GM18499 (cell line): Measurements from ENCODE around the gene SPACA4.
"Not testable (repeated sequence)": the region's sequence is repeated elsewhere in the genome, so short reads cannot be mapped to it uniquely, and the experiment has no call there.

Source experiments
- ATAC-seq: cut with Tn5 transposase; IDR thresholded peaks from one replicate; pipeline ENCODE4 v1.9.1; 2021; ENCODE audit warnings: moderate number of reproducible peaks; ENCODE audit not compliant: insufficient read depth, unreplicated experiment

Gene SPACA4, protein sequence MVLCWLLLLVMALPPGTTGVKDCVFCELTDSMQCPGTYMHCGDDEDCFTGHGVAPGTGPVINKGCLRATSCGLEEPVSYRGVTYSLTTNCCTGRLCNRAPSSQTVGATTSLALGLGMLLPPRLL

DNA sequence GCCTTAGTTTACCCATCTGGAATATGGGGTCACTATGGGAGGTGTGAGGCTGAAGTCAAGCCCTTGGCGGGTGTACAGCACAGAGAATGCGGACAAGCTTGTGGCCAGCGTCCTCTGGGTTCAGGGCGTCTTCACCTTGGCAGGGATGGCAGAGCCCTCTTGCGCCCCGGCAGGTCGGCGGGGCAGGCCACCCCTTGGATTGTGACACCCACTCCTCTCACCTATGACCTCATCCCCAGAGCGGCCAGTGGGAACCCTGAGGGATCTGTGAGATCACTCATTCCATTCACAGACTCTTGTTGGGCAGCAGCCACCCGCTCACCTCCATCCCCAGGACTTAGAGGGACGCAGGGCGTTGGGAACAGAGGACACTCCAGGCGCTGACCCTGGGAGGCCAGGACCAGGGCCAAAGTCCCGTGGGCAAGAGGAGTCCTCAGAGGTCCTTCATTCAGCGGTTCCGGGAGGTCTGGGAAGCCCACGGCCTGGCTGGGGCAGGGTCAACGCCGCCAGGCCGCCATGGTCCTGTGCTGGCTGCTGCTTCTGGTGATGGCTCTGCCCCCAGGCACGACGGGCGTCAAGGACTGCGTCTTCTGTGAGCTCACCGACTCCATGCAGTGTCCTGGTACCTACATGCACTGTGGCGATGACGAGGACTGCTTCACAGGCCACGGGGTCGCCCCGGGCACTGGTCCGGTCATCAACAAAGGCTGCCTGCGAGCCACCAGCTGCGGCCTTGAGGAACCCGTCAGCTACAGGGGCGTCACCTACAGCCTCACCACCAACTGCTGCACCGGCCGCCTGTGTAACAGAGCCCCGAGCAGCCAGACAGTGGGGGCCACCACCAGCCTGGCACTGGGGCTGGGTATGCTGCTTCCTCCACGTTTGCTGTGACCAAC is at the start of gene SPACA4:
Gene SPACA4, plus strand, starts transcription at position 280 of the 896 bp plus-strand sequence. Its CDS starts 237 bp downstream, at position 517.
- no peak for ATAC-seq

DNA sequence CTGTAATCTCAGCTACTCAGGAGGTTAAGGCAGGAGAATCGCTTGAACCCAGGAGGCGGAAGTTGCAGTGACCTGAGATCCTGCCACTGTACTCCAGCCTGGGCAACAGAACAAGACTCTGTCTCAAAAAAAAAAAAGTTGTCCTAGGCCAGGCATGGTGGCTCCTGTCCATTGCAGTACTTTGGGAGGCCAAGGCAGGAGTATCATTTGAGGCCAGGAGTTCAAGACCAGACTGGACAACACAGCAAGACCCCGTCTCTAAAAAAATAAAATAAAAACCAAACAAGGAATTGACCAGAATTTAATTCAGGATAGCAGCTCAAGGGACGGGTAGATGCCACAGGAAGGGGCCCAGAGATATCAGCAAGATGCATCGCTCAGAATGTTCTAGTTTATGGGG is 49.7 kb upstream of the SPACA4 start:
- no peak for ATAC-seq

DNA sequence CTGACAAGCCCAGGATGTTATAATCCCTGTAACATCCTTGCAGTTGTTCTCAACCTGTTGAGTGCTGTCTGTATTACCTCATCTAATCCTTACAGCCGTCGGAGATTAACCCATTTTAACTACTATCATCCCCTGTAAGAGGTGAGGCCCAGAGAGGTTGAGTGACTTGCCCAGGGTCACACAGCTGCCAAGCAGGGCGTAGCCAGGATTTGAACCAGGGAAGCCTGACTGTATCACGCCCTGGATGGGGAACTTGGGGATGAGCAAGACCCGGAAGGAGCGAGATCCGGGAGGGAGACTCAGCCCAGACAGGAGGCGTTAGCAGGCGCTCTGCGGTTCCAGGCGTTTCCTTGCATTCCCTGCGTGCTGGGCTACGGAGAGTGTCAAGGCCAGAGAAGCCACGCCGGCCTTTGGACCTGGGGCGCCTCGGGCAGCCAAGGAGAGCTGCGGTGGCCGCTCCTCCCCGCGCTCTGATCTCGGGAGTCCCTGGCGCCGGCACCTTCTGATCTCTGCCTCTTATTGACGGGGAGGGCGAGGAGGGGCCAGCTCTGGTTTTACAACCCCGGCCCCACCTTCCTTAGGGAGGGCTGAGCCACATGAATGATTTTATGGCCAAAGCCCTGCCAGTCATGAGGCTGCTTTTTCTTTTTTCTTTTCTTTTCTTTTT is 48.4 kb upstream of the SPACA4 start:
- no peak for ATAC-seq

DNA sequence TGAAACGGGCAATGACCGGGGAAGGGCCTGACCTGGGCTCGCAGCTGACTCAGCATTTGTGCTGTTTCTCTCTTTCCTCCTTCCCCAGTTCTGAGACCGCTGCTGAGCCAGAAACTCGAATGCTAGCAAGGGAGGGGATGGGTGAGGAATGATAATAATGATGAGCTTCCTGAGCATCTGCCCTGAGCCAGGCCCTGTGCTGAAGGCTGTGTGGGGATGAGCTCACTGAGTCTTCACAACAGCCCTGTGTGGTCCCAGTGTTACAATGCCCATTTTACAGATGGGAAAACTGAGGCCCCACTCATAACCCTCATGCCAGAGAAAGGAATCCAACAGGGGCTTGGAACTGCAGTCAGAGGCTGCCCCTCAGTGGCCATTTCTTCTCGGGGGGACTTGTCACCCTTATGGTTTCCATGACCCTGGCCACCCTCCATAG is 46.4 kb upstream of the SPACA4 start:
- no peak for ATAC-seq

DNA sequence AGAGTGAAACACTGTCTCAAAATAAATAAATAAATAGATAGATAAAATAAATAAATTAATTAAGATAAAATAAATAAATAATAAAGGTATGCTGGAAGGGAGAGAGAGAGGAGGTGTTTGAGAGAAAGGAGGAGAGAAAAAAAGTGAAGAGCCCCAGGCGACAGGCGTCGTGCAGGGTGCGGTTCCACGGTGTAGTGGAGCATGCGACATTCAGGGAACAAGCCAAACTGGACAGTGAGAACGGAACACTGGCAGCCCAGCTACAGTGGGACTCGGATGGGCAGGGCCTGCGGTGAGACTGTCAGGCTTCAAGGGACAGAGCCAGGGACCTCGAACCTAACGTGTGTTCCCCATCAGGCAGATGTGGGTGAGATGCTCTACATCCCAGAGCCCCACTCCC is 45.1 kb upstream of the SPACA4 start:
- no peak for ATAC-seq

DNA sequence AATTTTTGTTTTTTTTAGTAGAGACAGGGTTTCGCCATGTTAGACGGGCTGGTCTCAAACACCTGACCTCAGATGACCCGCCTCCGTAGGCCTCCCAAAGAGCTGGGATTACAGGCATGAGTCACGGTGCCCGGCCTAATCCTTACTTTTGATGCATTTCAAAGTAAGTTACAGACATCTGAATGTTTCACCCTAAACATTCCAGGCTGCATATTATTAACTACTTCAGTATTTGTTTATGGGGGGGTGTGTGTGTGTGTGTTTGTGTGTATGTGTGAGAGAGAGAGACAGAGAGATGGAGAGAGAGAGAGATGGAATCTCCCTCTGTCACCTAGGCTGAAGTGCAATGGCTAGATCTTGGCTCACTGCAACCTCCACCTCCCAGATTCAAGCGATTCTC is 41.5 kb upstream of the SPACA4 start:
- no peak for ATAC-seq

DNA sequence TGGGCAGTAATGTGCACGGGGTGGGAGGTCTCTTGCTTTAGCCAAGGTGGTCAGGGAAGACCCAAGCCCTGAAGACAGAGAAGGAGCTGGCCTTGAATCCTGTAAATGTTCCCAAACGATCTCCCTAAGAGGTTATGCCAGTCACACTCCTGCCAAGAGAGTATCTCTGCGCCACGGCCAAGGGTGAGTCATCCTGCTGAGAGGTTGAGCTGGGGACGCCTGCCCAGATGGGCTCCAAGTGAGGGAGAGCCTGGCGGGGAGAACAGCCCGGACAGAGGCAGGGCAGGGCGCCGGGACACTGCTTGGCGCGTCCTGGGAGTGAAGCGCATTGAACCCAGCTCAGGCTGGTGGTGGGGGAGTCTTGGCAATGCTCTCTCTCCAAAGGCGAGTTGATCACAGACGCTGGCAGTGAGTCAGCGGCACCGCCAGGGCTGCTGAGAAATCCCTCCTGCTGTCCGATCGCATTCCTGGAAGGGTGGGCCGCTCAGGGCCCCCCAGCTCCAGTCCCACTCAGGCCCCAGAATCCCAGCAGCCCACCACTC is 38.1 kb upstream of the SPACA4 start:
- ATAC-seq: no peak

DNA sequence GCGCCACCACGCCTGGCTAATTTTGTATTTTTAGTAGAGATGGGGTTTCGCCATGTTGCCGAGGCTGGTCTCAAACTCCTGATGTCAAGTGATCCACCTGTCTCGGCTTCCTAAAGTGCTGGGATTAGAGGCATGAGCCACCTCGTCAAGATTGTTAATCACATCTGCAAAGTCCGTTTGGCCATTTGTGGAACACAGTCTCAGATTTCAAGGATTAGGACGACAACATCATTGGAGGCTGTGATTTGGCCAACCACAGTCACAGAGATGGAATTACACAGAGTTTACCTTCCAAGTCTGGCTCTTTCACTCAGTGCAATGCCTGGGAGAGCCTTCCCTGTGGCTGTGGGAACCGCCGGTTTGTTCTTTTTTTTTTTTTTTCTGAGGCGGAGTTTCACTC is 36.7 kb upstream of the SPACA4 start:
- no peak for ATAC-seq

DNA sequence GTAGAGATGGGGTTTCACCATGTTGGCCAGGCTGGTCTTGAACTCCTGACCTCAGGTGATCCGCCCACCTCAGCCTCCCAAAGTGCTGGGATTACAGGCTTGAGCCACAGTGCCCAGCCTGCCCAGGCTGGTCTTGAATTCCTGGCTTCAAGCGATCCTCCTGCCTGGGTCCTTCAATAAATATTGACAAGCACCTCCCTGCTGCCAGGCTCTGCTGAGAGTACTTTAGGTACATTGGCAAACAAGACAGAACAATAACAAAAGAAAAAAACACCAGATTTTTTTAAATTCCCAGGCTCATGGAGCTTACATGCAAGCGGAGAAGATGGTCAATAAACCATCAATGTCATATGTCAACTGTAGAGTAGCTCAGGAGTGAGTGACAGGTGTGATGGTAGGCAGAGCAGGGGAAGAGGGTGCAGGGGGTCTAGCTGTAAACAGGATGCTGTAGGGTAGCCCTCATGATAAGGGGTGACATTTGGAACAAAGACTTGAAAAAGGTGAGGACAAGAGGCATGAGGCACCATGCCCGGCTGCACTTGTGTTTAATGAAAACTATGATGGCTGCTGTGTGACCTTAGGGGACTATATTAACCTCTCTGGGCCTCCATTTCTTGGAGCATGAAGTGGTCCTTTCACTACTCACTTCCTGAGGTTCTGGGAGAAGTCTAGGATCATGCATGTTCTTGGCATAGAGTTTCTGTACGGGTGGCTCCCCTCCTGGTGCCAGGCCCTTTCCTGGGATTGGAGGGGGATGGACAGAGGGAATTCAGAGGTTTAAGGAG is 35.0 kb upstream of the SPACA4 start:
- ATAC-seq: no peak

DNA sequence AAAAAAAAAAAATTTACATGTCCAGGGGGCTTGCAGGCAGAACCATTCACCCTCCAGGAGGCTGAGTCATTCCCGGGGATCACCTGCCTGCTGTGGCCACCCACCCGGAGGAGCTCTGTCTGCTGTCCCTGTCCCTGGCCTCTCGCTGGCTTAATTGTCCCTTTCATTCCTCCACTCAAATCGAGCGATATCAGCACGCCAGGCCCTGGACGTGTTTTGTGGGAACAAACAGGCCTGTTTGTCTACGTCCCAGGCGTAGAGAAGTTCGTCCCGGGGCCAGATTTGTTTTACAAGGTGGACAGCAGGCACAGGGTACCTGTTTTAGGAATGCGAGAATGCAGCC is 33.4 kb upstream of the SPACA4 start:
- no peak for ATAC-seq

DNA sequence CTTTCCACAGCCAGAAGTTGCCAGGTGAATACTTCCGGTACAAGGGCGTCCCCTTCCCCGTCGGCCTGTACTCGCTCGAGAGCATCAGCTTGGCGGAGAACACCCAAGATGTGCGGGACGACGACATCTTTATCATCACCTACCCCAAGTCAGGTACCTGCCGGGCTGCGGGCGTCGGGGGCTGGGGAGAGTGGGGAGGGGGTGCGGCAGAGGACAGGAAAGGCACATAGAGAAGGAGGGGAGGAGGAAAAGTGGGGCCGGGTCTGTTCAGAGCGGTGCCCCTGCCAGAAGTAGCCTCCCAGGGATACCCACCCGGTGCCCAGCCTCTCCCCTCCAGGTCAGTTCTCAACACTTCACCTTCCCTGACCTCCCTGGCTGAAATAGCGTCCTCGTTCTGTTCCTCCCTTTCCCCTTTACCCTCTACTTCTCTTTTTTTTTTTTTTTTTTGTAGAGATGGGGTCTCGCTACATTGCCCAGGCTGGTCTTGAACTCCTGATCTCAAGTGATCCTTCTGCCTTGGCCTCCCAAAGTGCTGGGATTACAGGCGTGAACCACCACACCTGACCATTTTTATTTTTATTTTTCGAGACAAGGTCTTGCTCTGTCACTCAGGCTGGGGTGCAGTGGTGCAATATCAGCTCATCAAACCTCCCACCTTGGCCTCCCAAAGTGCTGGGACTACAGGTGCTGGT is 30.5 kb upstream of the SPACA4 start:
- no peak for ATAC-seq

DNA sequence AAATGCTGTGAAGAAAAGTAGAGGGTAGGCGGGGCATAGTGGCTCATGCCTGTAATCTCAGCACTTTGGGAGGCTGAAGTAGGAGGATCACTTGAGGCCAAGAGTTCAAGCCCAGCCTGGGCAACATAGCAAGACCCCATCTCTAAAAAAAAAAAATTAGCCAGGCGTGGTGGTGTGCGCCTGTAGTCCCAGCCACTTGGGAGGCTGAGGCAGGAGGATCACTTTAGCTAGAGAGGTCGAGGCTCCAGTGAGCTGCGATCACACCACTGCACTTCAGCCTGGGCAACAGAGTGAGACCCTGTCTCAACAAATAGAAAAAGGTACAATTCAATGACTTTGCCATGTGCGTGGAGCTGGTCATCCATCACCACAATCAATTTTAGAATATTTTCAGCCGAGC is 28.6 kb upstream of the SPACA4 start:
- not testable (repeated sequence) for ATAC-seq

DNA sequence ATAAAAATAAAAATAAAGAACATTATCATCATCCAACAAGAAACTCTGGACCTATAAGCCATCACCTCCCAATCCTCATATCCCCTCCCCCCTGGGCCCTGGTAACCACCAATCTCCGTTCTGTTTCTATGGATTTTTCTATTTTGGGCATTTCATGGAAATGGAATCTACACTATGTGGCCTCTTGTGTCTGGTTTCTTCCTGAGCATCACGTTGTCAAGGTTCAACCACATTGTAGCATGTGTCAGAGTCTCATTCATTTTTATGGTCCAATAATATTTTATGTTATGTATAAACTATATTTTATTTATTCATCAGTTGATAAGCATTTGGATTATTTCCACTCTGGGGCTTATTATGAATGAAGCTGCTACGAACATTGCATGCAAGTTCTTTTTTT is 27.7 kb upstream of the SPACA4 start:
- no peak for ATAC-seq

DNA sequence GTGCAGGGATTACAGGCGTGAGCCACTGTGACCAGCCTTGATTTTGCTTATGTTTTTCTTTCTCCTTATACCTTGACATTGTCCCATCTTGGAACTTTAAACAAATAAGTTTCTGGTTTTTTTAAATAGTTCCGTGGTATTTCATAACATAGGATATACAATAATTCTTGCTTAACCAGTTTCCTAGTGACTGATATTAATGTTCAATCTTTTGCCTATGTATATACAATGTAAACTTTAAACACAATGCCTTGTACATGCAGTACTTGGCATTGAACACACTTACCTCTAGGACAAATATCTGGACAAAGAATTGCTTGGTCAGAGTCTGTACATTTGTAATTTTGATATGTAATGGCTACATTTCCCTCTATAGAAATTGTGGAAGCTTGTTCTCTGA is 24.4 kb upstream of the SPACA4 start:
- no peak for ATAC-seq

DNA sequence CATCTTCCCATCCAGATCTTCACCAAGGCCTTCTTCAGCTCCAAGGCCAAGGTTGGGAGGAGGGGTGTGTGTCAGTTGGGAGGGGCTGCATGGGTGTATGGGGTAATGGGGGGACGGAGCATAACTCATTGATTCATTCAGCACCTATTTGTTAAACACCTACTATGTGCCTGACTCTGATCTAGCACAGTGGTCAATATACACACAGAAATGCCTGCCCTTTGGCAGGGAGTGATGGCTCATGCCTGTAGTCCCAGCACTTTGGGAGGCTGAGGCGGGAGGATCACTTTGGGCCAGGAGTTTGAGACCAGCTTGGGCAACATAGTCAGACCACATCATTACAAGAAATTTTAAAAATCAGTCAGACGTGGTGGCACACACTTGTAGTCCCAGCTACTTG is 19.2 kb upstream of the SPACA4 start:
- no peak for ATAC-seq

DNA sequence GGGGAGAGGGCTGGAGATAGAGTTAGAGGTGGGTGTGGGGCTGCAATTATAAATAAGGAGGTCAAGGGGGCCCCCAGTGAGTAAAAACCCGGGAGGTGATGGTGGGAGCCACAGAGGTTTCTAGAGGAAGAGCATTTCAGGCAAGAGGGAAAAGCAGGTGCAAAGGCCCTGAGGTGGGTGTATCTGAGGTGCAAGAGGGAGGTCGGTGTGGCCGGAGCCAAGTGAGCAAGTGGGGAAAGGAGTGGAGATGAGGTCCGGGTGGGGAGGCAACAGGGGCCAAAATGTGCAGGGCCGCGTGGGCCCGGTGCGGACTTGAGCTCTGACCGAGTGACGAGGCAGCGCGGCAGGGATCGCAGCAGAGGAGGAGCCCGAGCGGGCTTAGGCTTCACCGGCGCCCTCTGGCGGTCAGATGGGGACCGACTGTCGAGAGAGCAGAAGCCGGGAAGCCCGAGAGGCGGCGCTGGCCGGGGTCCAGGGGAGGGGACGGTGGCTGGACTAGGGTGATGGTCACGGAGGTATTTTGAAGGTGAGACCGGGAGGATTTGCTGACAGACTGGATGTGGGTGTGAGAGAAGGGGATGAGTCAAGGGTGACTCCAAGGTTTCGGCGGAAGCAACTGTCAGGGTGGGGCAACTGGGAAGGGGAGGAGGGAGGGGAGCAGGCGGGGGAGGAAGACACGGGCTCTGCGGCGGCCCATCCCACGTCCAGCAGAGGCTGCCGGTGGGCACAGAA is 17.7 kb upstream of the SPACA4 start:
- ATAC-seq: no peak

DNA sequence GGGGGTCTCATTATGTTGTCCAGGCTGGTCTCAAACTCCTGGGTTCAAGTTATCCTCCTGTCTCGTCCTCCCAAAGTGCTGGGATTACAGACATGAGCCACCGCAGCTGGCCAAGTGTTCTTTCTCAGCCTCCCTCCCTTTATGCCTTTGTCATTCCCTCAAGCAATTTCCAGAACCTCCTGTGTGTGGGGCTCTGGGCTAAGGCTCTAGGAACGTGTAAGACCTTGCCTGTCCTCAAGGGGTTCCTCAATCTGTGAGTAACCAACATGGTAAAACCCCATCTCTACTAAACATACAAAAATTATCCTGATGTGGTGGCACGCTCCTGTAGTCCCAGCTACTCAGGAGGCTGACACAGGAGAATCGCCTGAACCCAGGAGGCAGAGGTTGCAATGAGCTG is 15.5 kb upstream of the SPACA4 start:
- no peak for ATAC-seq

DNA sequence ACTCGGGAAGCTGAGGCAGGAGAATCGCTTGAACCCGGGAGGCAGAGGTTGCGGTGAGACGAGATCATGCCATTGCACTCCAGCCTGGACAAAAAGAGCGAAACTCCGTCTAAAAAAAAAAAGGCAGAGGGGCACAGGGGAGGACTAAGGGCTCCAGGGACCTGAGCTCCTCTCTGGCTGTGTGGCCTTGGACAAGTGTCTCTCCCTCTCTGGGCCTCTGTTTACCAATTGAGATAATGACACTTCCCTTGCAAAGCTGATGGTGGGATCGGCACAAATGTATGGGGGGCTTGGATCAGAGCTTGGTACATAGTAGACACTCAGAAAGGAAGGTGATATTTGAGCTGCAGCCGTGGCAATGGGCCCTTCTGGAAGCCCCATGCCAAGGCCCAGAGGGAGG is 11.4 kb upstream of the SPACA4 start:
- no peak for ATAC-seq

DNA sequence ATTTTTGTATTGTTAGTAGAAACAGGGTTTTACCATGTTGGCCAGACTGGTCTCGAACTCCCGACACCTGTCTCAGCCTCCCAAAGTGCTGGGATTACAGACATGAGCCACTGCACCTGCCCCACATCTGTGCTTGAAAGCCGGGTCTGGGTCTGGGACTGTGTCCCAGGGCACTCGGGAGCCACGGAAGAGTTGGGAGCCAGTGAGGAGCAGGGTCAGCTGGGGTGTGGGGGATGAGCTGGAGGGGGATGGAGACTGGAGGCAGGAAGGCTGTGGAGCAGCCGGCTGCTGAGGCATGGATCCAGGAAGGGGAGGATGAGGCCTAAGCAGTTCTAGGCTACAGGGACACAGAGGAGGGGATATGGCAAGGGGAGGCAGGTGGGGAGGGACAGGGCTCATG is 10.7 kb upstream of the SPACA4 start:
- ATAC-seq: no peak
